KG1 (cell line): Measurements from ENCODE around the gene MAPKAPK3.
"Not testable (repeated sequence)": the region's sequence is repeated elsewhere in the genome, so short reads cannot be mapped to it uniquely, and the experiment has no call there.

Source experiments
- DNase-seq: peaks from one replicate; lab custom pipeline; 2025; lab: John Stamatoyannopoulos, UW

Gene MAPKAPK3

GRCh38 chr3:50656417-50657195 is 39.7 kb downstream of the MAPKAPK3 start:
- DNase-seq = no peak

GRCh38 chr3:50657407-50657806 is 40.5 kb downstream of the MAPKAPK3 start:
- DNase-seq = no peak

- no peak for DNase-seq
These were observed 40.9 kb downstream of the MAPKAPK3 start for GRCh38 chr3:50657816-50658215.

GRCh38 chr3:50658416-50658815 is 41.5 kb downstream of the MAPKAPK3 start:
- DNase-seq = no peak

- DNase-seq = no peak
These were observed 41.9 kb downstream of the MAPKAPK3 start for GRCh38 chr3:50658831-50659230.

DNA sequence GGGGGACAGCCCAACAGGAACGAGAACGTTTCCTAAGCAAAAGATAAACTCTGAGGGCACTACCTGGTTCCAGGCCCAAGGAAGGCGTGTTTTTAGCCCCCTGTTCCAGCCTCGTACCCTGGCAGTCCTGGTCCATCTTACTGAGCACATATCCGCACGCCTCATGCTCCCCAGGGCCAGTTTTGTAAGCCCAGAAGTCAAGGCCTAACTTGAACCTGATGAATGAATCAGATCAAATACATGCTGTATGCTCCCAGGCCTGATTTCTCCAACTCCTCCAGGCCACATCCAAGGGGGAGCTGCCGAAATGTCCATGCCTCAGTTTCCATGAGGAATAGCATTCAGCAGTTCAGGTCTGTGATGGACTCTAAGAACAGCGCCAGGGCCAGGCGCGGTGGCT is 43.4 kb downstream of the MAPKAPK3 start:
- no peak for DNase-seq

DNA sequence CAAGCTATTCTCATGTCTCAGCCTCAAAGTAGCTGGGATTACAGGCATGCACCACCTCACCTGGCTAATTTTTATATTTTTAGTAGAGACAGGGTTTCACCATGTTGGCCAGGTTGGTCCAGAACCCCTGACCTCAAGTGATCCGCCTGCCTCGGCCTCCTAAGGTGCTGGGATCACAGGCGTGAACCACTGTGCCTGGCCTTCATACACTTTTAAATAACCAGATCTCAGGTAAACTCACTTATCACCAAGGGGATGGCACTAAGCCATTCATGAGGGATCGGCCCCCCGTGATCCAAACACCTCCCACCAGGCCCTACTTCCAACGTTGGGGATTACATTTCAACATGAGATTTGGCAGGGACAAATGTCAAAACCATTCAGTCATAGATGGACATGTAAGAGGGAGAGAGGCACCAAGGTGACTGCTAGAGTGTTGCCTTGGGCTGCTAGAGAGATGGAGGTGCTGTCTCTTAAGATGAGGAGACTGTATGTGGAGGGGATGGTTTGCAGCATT is 44.4 kb downstream of the MAPKAPK3 start:
- no peak for DNase-seq

DNA sequence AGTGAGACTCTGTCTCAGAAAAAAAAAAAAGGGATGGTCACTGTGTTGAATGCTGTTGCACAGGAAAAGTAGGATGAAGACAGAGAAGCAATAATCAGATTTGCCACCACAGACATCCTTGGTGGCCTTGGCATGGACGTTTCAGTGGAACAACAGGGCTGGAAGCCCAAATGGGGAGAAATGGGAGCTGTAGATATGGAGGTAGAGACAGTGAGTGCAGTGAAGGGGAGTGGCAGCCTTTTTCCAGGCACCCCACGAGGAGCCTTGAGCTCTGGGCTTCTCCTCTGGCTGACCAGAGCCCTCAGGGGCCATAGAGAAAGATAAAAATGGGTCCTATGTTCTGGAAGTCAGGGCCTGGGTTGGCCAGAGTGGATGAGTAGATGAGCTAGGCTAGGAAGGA is 45.5 kb downstream of the MAPKAPK3 start:
- no peak for DNase-seq

GRCh38 chr3:50665081-50665840 is 48.3 kb downstream of the MAPKAPK3 start:
- DNase-seq = no peak

DNA sequence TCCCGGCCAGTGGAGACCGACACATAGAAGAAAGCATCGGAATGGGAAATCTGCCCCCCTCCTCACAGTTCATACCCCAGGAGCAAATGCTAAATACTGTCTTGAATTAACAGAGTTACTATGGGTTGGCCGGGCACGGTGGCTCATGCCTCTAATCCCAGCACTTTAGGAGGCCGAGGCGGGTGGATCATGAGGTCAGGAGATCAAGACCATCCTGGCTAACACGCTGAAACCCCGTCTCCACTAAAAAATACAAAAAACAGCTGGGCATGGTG is 48.8 kb downstream of the MAPKAPK3 start:
- DNase-seq = not testable (repeated sequence)

DNA sequence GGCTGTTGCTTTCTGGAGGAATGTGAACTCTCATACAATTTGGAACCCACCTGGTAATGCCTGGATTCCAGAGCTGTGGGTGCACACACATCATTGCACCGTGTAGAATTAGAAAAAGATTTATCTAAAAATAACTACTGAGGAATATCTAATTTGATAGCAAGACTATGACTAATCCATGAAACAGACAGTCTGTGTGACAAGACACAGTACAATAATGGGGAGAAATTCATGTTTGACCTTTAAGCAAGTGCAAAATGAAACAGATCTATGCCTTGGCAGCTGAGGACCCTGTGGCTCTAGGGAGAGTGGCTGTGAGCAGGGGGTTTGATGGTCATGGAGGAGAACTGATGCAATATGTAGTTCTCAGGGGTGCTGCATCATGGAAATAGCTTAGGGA is 49.9 kb downstream of the MAPKAPK3 start:
- DNase-seq = no peak

DNA sequence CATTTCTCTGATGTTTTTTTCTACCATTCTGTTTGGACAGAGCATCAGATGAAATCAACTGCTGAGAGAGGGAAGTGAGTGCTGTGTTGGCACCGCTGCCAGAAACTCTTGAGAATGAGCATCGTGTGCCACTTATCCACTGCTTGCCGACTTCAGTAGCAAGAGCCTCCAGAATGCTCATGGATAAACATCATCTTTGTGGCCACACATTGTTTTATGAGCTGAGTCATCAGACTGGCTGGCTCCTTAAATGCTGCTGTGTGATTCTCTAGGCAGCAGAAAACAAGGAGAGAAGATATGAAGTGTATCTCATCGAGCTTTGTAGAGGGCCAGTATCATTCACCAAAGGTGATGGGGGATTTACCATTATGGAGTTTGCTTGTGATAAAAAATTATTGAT is 54.4 kb downstream of the MAPKAPK3 start:
- no peak for DNase-seq

- DNase-seq = no peak
These were observed 55.7 kb downstream of the MAPKAPK3 start for GRCh38 chr3:50672656-50673055.

GRCh38 chr3:50673931-50674330 is 57.0 kb downstream of the MAPKAPK3 start:
- no peak for DNase-seq

- no peak for DNase-seq
These were observed 57.6 kb downstream of the MAPKAPK3 start, which contains the start of gene DOCK3 for GRCh38 chr3:50674349-50675178. Gene DOCK3 (plus strand): TSS chr3:50674927. CDS start chr3:50675264, 337 bp downstream.

- no peak for DNase-seq
These were observed 58.5 kb downstream of the MAPKAPK3 start for GRCh38 chr3:50675179-50676030.

GRCh38 chr3:50676031-50676705 is 59.2 kb downstream of the MAPKAPK3 start:
- no peak for DNase-seq

GRCh38 chr3:50687127-50687751 is 70.3 kb downstream of the MAPKAPK3 start:
- DNase-seq = no peak

DNA sequence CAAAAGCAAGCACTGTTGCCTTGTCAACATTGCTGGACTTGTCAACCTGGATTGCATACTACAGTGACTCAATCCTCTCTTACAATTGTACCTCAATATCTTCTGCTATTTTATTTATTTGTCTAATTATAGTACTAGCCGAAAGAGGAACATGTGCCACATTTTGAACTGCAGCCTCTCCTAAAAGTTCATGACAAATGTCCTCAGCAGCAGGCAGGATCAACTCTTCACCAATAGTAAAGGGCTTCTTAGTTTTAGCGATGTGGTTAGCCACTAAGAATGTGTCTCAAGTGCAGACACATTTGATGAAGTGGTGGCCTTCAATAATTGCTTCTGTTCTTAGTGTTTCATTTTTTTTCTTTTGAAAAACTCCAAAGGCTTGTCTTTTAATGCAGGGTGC is 71.0 kb downstream of the MAPKAPK3 start:
- no peak for DNase-seq

- not testable (repeated sequence) for DNase-seq
These were observed 71.7 kb downstream of the MAPKAPK3 start for GRCh38 chr3:50688602-50689001.
